IPS-NIHi11 (cell line): ENCODE results near the gene MYLK4.

Source experiments
- DNase-seq: peaks from one replicate; pipeline ENCODE4 v3.0.0; 2012; ENCODE audit warnings: mixed read lengths, low spot score

The MYLK4 gene

DNA sequence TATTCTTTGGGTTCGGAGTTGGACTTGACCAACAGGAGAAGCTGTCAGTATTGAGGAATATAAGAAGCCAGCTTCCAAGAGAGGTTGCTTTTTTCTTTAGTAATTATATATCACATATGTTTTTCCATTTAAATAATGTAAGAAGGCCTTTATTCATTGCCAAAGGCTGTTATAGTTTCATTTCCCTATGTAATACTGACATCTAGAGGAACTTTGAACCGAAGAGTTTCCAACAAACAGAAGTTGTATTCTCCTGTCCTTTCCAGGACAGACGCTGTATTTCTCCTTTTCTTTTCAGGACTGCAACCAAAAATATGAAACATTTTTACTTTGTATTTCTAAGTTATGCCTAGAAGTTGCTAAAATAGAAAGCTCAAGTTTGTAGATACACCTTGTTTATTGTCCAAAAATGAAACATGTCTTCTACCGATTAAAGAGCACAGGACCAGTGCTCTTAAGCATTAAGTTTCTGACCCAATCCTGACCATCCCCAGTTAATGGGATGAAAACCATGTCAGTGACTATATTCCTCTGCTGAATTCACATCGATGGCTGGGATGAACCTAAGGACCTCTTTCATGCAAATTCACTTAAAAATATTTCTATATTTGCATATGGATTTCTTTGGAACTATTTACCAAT is 55.1 kb downstream of the MYLK4 start:
- DNase-seq: no peak

DNA sequence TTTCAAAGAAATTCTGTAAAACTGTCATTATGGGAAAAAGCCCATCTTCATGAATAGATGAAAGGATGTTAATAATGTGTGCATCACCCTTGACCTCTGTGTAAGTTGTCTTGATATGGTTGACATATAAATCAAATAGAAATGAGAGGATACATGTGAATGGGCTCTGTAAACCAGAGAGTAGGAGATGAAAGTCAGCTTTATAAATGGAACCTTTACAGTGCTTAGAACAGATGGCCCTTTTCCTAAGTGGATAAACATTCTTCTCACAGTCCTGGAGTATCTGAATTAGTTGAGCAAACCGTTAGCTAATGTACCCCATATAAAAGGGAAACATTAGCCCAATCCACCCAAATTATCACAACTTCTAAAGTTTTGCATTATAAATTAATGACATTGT is 57.5 kb downstream of the MYLK4 start:
- DNase-seq: no peak

DNA sequence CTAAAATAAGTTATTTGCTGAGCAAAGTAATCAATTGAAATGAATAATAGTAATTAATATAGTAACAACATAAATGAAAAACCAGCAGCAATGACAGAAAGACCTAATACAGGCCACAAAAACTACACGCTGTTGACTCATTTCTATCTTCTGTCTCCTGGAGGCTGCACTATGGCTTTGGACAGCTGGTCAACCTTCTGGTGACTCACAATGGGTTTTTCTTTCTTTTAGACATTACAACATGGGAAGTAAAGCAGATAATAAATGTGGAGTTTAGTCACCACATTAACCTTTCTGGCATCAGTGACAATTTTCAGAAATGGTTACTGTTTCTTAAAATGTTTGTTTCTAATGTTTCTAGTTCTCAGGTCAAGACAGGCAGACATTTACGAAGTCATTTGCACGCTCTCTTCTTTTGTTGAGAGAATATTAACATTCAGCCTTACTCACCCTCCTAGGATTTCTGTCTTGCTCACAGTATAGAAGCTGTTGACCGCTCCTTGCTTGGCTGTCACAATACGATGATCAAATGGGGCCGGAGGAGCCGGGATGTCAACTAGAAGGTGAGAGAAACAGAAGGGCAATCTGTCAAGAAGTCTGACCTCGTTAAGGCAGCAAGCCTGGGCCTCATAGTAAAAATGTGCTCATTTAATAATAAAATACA is 62.2 kb downstream of the MYLK4 start:
- no peak for DNase-seq

DNA sequence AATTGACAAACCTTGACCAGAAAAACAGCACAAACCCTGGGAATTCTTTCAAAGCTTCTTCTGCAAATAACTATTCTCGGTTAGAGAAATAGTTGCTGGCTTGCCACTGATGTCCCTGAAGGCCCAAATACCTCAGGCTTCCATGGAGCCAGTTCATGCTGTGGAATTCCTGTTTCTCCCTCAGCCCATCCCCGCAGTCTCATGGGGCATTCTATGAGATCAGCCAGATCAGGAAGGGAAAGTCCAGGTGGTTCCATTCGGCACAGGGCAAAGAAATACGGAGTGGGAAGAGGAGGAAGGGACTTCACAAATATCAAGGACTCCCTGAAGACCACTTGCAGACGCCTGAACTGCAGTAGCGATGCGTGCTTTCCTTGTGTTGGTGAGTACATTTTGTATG is 63.3 kb downstream of the MYLK4 start:
- no peak for DNase-seq

DNA sequence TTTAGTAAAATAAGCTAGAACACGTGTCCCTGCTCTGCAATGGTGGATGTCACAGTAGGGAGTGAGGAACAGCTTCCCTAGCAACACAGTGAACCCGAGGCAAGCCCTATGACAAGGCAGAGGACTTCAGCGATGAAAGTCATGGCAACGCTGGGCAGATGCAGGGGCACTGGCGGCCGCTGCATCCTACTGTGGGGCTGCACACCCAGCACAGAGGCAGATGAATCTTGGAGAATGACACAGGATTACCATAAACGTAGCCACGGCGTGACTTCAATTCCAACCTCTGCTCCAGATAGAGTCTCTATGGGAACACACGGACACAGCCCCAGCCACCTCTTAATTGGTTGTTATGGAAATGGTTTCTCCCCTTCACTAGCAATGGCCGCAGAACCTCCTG is 64.2 kb downstream of the MYLK4 start:
- DNase-seq: no peak

DNA sequence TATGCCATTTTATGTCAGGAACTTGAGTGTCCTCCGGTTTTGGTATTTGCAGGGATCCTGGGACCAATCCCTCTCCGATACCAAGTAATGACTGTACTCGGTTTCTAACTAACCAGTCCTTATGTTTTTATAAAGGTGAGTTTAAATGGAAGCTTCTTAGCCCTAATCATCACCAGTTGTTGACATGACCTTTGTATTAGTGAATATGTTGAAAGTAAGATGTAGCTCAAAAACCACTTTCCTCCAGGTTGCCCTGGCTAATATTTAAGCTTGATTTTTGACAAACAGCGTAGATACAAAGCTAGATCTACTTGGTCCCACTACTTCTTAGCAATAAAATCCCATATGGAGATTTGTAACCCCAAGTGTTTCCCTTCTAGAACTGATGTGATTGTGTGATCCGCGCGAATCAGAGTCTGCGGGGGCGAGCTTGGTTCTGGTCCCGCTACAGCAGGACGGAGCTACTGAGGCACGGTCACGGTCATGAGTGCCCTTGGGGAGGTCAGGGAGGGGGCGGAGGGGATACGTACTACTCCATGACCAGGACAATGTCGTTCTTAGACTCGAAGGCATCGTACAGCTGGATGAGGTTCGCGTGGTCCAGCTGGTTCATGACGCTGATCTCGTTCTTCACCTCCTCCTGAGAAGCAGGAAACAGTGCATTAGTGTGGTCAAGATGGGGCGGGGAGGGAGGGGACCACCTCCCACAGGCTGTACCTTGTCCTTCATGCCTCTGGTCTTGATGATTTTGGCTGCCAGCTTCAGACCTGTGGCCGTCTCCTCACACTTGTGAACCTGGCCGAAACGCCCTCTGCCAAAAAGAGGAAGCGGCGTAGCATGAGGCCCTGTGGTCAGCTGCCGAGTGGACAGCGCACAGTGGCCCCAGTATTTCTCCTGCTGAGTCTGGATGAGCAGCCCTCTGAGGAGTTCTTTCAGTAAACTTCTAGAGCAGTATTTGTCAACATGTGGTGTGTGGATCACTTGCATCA is 65.7 kb downstream of the MYLK4 start:
- DNase-seq: no peak

GRCh38 chr6:2684103-2684749 is 66.5 kb downstream of the MYLK4 start:
- no peak for DNase-seq

GRCh38 chr6:2680264-2680922 is 70.3 kb downstream of the MYLK4 start:
- DNase-seq: no peak

GRCh38 chr6:2677080-2677593 is 73.6 kb downstream of the MYLK4 start:
- DNase-seq: no peak

DNA sequence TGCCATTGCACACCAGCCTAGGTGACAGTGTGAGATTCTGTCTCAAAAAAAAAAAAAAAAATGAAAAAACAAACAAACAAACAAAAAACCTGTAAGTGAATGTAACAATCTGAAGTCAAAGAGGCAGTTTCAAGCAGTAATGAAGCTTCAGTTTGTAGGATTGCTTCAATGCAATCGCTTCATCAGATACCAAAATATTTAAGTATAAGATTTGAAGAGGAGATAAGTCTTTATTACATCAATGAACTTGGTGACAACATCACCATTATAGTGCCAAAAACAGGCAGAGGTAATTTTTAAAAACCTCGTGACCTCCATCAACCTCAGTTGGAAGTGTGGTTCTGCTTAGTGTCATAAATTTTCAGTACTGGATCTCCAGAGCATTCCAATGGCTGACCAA is 74.7 kb downstream of the MYLK4 start:
- DNase-seq: no peak

DNA sequence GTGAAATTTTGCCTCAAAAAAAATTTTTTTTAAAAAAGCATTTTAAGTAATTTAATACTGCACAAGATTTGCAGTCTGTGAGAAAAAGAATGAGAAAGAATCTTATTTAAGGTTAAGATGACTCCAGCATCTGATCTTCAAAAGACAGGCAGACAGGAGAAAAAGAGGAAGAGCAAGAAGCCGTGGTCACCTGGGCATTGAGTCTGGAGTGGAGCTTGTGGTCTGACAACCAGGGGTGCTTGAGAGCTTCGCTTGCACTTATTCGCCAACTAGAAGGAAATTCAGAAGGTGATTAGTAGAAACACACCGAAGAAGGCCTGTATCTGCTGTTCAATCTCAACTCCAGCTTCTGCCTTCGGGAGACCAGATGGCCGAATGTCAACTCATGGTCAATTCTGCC is 75.9 kb downstream of the MYLK4 start:
- no peak for DNase-seq

DNA sequence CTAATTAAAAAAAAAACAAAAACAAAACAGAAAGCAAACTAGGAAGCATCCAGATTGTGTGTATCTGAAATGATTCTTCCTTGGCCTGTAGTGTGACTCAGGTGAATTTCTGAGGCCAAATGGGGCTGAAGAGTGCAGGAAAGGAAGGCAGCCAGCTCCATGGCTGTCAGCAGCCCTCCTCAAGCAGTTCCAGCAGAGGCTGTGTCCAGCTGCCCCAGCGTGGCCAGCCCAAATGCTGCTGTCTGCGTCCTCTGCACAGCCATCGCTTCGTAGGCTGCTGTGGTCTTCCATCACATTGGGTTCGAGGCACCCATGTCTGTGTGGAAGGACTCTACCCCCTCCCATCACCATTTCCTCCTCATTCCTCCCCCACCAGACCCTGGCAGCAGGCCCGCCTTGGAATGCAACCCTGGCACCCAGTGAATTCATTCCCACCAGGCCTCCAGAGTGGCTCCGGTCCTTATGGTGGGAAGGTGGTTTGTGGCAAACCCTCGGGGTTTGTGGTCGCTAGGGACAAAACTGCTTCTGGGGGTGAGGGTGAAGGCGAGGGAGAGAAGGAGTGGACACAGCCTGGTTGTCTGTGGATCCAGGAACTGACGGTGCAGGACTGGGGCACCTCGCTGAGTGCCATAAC is 81.5 kb downstream of the MYLK4 start:
- DNase-seq: no peak

- DNase-seq: no peak
Observed at GRCh38 chr6:2667617-2668016, 83.1 kb downstream of the MYLK4 start.

DNA sequence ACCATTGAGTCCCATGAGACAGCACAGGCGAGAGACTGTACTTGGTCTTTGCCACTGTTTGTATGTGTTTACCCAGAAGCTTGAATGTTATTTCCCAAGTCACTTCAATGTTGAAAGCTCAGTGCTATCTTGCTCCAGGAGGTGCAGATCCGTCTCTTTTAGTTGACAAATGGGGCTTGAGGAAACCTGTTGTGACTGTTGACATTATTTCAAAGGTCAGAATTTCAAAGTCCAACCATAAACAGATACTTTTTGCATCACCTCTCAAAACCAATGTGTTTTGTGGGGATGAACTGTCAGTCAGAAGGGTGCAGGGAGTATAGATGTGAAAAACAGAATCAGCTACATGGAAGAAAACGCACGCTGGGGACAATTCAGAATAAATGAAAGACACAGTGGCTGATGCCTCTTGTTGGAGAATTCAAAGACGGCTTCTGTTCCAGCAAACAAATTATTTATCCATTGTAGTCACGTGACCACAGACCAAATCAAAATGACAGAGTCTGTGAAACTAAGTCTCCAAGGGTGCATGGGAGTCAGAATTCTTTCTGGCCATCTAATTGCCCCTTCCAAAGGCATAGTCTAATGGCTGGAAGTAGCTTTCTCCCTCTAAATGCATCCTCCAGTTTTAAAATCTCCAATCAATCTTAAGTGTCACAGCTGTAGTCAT is 83.7 kb downstream of the MYLK4 start:
- no peak for DNase-seq

- no peak for DNase-seq
Observed at GRCh38 chr6:2665146-2666070, 85.3 kb downstream of the MYLK4 start.

- DNase-seq: no peak
Observed at GRCh38 chr6:2663123-2663522, 87.6 kb downstream of the MYLK4 start.

DNA sequence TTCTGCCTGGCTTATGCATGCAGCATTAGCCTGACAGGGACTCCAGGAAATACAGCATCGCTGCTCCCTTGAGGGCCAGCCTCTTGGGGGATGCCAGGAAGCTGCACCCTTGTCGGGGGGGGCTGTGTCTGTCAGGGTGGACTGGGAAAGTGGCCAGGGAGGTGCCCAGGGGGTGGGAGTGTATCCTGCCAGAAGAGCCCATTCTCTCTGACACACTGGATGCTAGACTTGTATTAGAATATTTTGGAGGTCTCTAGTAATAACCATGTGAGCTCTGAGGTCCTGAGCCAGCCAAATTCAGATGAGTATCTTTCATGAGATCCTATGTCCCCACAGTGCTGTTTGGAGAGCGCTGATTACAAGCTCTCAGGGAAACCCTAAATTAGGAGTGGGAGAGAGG is 89.1 kb downstream of the MYLK4 start:
- DNase-seq: no peak

DNA sequence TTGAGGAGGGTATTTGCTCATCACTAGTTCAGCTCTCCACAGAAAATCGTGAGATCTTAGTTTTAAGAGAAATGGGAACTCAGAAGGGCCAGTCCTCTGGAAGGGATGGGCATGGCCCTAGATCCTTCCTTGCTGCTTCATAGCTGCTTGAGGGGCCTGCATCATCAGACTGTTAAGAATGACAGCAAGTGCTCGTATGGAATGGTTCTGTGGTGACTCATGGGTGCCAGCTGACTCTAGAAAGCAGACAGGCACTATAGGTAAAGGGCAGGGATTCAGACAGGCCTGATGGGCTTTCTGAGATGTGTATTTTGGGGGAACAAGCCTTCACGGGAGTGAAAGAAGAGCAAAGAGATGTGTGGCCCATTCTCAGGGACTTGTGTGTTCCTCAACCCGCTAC is 90.8 kb downstream of the MYLK4 start:
- DNase-seq: no peak

- no peak for DNase-seq
Observed at GRCh38 chr6:2659381-2659780, 91.3 kb downstream of the MYLK4 start.
